ENCODE measurements around the gene OR1I1.

- TF ChIP-seq CTCF (IDR thresholded peaks at IDR 0.05) (no peak), POLR2AphosphoS5 (IDR thresholded peaks at IDR 0.05) (no peak), POLR2A (IDR thresholded peaks at IDR 0.05) (no peak), EP300 (IDR thresholded peaks at IDR 0.05) (no peak)
Measured at GRCh38 chr19:15050639-15051038, 31.4 kb upstream of the OR1I1 start.

All from sigmoid colon (tissue), 4 donors.